ENCODE measurements around the gene GAD2. TPM values are rescaled to one million over a fixed set of nuclear protein-coding genes. Genes with fewer than 3 reads are reported as not detected.

The GAD2 gene
- total and polyA plus RNA-seq, 8 donors: 0.03 to 0.06 TPM; not detected in 6

Other genes with a start within 250 kb of the GAD2 start
- gene APBB1IP, start 221.6 kb downstream of the GAD2 start, total RNA-seq: 10 to 100 TPM; 14.3 to 50.0 TPM
- 1 to 10 TPM; 1.8 to 2.5 (median 2.3) TPM for gene APBB1IP, start 221.6 kb downstream of the GAD2 start, polyA plus RNA-seq (ENCODE audit: insufficient read length in 6 of 6)

Data from left lung (tissue), 8 donors.